OCI-LY3 (cell line): ENCODE data around the gene CDC42EP5.

Experiments used
- H2AFZ ChIP-seq: fragments of 200-600, 300-600 bp; shearing (Covaris generic); 2 replicates; pipeline ENCODE4 v1.6.0; 2014; ENCODE audit warnings: antibody characterized with exemption, low read depth, low read length
- H3K27ac ChIP-seq: fragments of 200-600, 300-600 bp; sonication (generic); 2 replicates; pipeline ENCODE4 v1.5.1; 2014; ENCODE audit warnings: mild to moderate bottlenecking, low read length, moderate library complexity, mixed read lengths
- H3K27me3 ChIP-seq: fragments of 200-600, 300-600 bp; sonication (generic); 2 replicates; pipeline ENCODE4 v1.6.1; 2014; ENCODE audit warnings: low read depth, low read length, mixed read lengths
- H3K36me3 ChIP-seq: fragments of 200-600, 300-600 bp; sonication (generic); replicated peaks from 2 replicates; pipeline ENCODE3; 2014; ENCODE audit warnings: low read depth, low read length, mixed read lengths
- H3K4me1 ChIP-seq: fragments of 300-600, 200-600 bp; sonication (generic); 2 replicates; pipeline ENCODE4 v1.6.1; 2014; ENCODE audit warnings: low read length, mixed read lengths
- H3K4me2 ChIP-seq: fragments of 200-600, 300-600 bp; sonication (generic); 2 replicates; pipeline ENCODE4 v1.6.1; 2014; ENCODE audit warnings: low read length, mixed read lengths
- H3K4me3 ChIP-seq: fragments of 300-600, 200-600 bp; sonication (generic); 2 replicates; pipeline ENCODE4 v1.5.1; 2014; ENCODE audit warnings: antibody characterized with exemption, mild to moderate bottlenecking, low read length, moderate library complexity
- H3K79me2 ChIP-seq: fragments of 300-600, 200-600 bp; shearing (Covaris generic); 2 replicates; pipeline ENCODE4 v1.6.1; 2014; ENCODE audit warnings: mild to moderate bottlenecking, low read length, mixed read lengths
- H3K9ac ChIP-seq: fragments of 300-600, 200-600 bp; shearing (Covaris generic); 2 replicates; pipeline ENCODE4 v1.6.0; 2014; ENCODE audit warnings: mild to moderate bottlenecking, low read length, moderate library complexity
- H3K9me3 ChIP-seq: fragments of 200-600, 300-600 bp; shearing (Covaris generic); 2 replicates; pipeline ENCODE4 v1.6.1; 2014; ENCODE audit warnings: low read length, mixed read lengths; ENCODE audit not compliant: insufficient read depth
- H4K20me1 ChIP-seq: fragments of 200-600, 300-600 bp; sonication (generic); 2 replicates; pipeline ENCODE4 v1.6.1; 2016; ENCODE audit warnings: low read length, mixed read lengths; ENCODE audit not compliant: insufficient read depth
- CTCF ChIP-seq: fragments of 200-600, 300-600 bp; sonication (generic); IDR thresholded peaks from 2 replicates; pipeline ENCODE4 v1.5.1; 2014; ENCODE audit warnings: antibody characterized with exemption, low read length, low read depth
- EZH2phosphoT487 ChIP-seq: fragments of 200-600 bp; shearing (Covaris generic); IDR thresholded peaks from 2 replicates; pipeline ENCODE4 v1.6.1; 2018; ENCODE audit warnings: antibody characterized with exemption, mixed run types, low read depth

CDC42EP5 gene

GRCh38 chr19:54482889-54483288 lies 9.8 kb upstream of the CDC42EP5 start:
- Histone ChIP-seq H3K79me2 (no peaks in the 10 kb centered on the region), H2AFZ (no peak overlapping the region), H3K27ac (no peak overlapping the region), H3K9ac (no peak overlapping the region), H3K4me2 (peak overlapping the region; percentile 1; the same call in 1 of the 2 replicates), H3K36me3 (no peaks in the 10 kb centered on the region), H4K20me1 (no peaks in the 10 kb centered on the region), H3K4me3 (no peak overlapping the region), H3K9me3 (no peaks in the 10 kb centered on the region), H3K4me1 (peaks cover 19% of the 10 kb centered on the region), H3K27me3 (peaks cover 34% of the 10 kb centered on the region)
- TF ChIP-seq CTCF (no peak), EZH2phosphoT487 (no peak)

GRCh38 chr19:54481326-54481930 lies 8.3 kb upstream of the CDC42EP5 start:
- Histone ChIP-seq H3K4me1 (peaks cover 15% of the 10 kb centered on the region), H3K36me3 (no peaks in the 10 kb centered on the region), H3K9me3 (no peaks in the 10 kb centered on the region), H3K27me3 (peaks cover 41% of the 10 kb centered on the region), H3K4me3 (no peak overlapping the region), H4K20me1 (no peaks in the 10 kb centered on the region), H2AFZ (no peak overlapping the region), H3K9ac (no peak overlapping the region), H3K4me2 (peak overlapping the region; percentile 40; the same call in 1 of the 2 replicates), H3K27ac (no peak overlapping the region), H3K79me2 (no peaks in the 10 kb centered on the region)
- TF ChIP-seq EZH2phosphoT487, result no peak
- peak; percentile 94 for TF ChIP-seq CTCF

- Histone ChIP-seq H4K20me1 (no peaks in the 10 kb centered on the region), H3K27ac (no peak overlapping the region), H3K27me3 (peaks cover 31% of the 10 kb centered on the region), H3K36me3 (no peaks in the 10 kb centered on the region), H3K4me3 (no peak overlapping the region), H3K9ac (no peak overlapping the region), H3K9me3 (no peaks in the 10 kb centered on the region), H3K4me1 (peaks cover 11% of the 10 kb centered on the region), H3K79me2 (no peaks in the 10 kb centered on the region), H2AFZ (no peak overlapping the region), H3K4me2 (no peak overlapping the region)
- no peak for TF ChIP-seq CTCF
- no peak for TF ChIP-seq EZH2phosphoT487
Measured at GRCh38 chr19:54480051-54480450, 7.0 kb upstream of the CDC42EP5 start.

- Histone ChIP-seq H3K4me2 (no peak overlapping the region), H3K27ac (no peak overlapping the region), H3K4me3 (no peak overlapping the region), H4K20me1 (no peaks in the 10 kb centered on the region), H3K4me1 (peaks cover 11% of the 10 kb centered on the region), H3K36me3 (no peaks in the 10 kb centered on the region), H3K9ac (no peak overlapping the region), H3K27me3 (peaks cover 24% of the 10 kb centered on the region), H2AFZ (no peak overlapping the region), H3K79me2 (no peaks in the 10 kb centered on the region), H3K9me3 (no peaks in the 10 kb centered on the region)
- TF ChIP-seq EZH2phosphoT487, result no peak
- TF ChIP-seq CTCF, result peak; percentile 89
Measured at GRCh38 chr19:54478677-54479266, 5.7 kb upstream of the CDC42EP5 start.
